GM10266 (cell line): ENCODE results near the gene BCCIP.

ENCODE experiments used
- DNase-seq: peaks from one replicate; pipeline ENCODE4 v3.0.0; 2012; ENCODE audit errors: extremely low spot score
- CTCF ChIP-seq: IDR thresholded peaks from 2 replicates; pipeline ENCODE4 v1.5.1; 2012; ENCODE audit warnings: mild to moderate bottlenecking, low read depth; ENCODE audit not compliant: control insufficient read depth, insufficient read depth; ENCODE audit errors: missing control alignments

The BCCIP gene

GRCh38 chr10:125828311-125828710 is 5.0 kb downstream of the BCCIP start:
- TF ChIP-seq CTCF: no peak
- DNase-seq: no peak

- TF ChIP-seq CTCF: no peak
- DNase-seq: no peak
Observed at GRCh38 chr10:125836746-125837145, 13.4 kb downstream of the BCCIP start.

- no peak for TF ChIP-seq CTCF
- no peak for DNase-seq
Observed at GRCh38 chr10:125838802-125839575, 15.6 kb downstream of the BCCIP start.

GRCh38 chr10:125840406-125840805 is 17.1 kb downstream of the BCCIP start:
- TF ChIP-seq CTCF: no peak
- DNase-seq: no peak

- TF ChIP-seq CTCF: no peak
- no peak for DNase-seq
Observed at GRCh38 chr10:125840955-125841354, 17.6 kb downstream of the BCCIP start.

GRCh38 chr10:125843603-125844329 is 20.4 kb downstream of the BCCIP start:
- DNase-seq: no peak

More at GRCh38 chr10:125843603-125844329, 20.4 kb downstream of the BCCIP start:
- TF ChIP-seq CTCF: no peak
